SW480 (cell line): ENCODE measurements around the gene CENPN.

Experiments used
- DNase-seq: peaks from one replicate; pipeline ENCODE4 v3.0.0-alpha.2; 2016; ENCODE audit warnings: low spot score

Gene CENPN

DNA sequence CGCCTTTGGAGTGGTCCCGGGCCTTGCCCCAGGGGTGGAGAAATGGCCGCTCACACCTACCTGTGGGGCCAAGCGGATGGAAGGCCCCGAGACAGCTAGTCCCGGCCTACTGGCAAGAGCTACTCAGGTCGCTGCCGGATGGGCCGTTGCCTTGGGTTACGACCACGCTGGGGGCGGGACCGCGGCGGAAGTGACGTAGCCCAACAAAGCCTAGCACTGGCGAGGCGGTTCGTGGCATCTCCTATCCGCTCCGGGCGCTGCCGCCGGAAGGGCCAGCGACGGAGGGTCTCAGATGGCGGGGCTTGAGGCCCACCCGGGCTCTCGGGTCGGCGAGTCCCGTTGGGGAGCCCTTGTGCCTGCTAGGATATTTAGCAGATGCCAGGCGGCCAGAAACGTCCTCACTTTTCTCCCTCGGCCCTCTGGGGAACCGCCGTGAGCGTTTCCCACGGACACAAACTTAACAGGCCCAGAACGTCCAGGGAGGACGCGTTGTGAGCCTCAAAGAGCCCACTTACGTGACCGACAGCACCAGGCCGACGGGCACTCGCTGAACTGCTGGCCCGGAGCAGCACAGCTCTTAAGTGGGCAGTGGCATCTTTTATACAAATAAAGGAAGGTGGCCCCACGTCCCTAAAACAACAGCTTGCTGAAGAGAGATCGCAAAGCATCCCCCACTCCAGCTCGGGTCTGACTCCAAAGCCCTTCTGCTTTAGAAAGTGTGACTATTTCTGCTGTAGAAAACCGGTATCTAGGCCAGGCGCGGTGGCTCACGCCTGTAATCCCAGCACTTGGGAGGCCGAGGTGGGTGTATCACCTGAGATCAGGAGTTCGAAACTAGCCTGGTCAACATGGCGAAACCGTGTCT is 70.3 kb downstream of the CENPN start, which contains the start of gene C16orf46:
Gene C16orf46 (minus strand): TSS at position 163 of the 865 bp plus-strand sequence. CDS start 13,283 bp downstream, outside the sequence.
- DNase-seq: peak; percentile 93

DNA sequence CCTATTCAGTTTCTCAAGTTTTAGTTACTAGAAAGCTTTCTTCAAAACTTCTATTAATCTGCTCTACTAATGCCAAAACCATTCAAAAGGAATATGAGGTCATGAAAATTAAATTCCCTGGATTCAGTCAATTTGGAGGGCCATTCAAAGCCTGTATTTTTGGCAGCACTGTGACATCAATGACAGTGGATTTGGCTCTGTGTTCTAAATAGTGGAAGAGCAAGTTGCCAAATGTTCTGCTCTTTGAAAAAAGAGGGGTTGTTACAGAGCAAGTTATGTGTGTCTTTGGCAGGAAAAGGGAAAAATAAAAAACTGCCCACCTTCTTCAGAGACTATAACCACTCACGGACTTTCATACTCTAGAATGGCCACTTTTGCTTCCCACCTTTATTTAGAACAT is 73.2 kb downstream of the CENPN start:
- no peak for DNase-seq

DNA sequence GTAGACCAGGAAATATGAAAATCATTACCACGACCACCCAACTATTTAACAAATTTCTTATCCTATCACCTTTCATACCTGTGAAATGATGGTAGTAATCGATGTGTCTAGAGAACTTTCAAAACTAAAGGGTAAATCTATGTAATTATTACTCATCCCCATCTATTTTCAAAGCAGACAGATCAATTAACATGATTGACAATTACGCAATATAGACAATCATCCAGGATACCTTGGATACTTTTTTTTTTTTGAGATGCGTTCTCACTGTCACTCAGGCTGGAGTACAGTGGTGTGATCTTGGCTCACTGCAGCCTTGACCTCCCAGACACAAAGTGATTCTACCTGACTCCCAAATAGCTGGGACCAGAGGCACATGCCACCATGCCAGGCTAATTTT is 74.0 kb downstream of the CENPN start:
- no peak for DNase-seq
